Measurements from ENCODE around the gene HTR1E.

GRCh38 chr6:87012035-87012434, 74.7 kb downstream of the HTR1E start:
- TF ChIP-seq CTCF (IDR thresholded peaks at IDR 0.05) (no peak), EZH2 (IDR thresholded peaks at IDR 0.05; ENCODE audit: borderline replicate concordance, insufficient read depth, low read depth, low read length, poor library complexity, severe bottlenecking) (no peak)

All from B cell (primary cell).